NCI-H226 (cell line): ENCODE data around the gene NEUROD4.

Experiments used
- DNase-seq: peaks from one replicate; pipeline ENCODE4 v3.0.0-alpha.2; 2015

NEUROD4 gene

GRCh38 chr12:54998958-54999510 lies 20.7 kb upstream of the NEUROD4 start:
- no peak for DNase-seq

DNA sequence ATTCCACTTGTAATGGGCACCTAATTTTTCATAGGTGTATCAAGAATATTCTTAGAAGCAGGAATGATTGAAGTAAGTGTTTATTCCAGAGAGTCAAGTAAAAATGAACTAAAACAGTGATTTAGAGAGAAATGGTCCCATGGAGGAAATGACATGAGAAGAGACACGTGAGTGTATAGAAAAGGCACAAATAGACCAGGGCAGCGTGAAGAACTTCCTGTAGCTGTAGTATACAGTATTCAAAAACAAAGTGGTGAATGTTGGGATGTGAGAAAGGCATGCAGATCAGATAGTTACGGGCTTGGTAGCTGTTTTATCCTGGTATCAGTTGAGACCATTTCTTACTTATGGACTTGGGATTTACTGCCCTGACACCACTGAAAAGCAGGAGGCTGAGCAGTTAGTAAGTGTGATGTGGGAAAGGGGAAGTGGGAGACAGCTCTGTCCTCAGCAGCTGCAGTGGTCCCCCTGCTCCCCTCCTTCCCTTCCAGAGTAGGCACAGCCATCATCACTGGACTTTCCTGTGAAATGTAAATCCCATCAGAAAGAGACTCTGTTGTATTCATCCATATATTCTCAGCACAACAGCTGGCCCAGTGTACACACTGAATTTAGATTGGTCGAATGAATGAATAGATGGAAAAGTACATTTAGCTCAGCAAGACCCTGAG lies 18.4 kb upstream of the NEUROD4 start:
- DNase-seq, result no peak

GRCh38 chr12:55002355-55002754 lies 17.4 kb upstream of the NEUROD4 start:
- no peak for DNase-seq

GRCh38 chr12:55008944-55009585 lies 10.7 kb upstream of the NEUROD4 start:
- no peak for DNase-seq

DNA sequence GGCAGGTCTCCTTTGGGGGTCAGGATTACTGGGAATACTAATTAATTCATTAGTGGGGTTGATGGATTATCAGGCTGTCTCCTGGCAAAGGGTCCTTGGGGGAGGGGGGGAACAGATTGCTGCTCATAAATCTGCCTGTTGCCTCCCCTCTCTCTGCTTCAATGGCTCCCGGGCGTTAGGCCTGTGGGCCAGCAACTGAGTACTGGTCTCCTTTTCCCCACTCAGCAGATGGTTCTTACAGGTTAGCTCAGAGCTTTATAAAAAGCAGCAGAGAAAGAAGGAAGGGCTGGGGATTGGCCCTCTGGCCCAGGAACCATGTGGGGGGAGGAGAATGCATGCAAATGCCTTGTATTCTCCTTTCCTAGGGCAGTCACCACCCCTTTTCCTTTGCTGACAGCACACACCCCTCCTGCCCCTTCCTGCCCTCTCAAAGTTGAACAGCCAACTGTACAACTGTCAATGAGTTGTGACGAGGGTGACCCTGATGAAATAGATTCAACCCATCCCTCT lies 2.3 kb upstream of the NEUROD4 start:
- DNase-seq, result no peak

DNA sequence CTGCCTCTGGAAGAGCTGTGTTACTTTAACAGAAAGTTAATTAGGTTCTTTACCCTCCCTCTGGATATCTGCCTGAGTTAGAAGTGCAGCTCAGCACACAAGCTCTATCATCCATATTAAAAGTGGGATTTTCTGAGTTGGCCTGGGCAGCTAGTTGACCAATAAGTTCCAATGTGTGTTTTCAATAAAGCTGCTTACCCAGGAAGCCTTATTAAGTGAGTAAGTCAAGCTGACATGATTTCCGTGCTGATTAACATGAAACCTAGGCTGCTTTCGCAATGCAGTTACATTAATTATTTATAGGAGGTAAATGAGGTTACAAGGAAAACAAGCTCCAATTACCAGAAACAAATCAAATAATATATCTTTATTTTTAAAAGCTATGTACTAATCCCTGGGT lies 4.8 kb downstream of the NEUROD4 start:
- no peak for DNase-seq

GRCh38 chr12:55025508-55025907 lies 5.7 kb downstream of the NEUROD4 start:
- DNase-seq, result no peak

DNA sequence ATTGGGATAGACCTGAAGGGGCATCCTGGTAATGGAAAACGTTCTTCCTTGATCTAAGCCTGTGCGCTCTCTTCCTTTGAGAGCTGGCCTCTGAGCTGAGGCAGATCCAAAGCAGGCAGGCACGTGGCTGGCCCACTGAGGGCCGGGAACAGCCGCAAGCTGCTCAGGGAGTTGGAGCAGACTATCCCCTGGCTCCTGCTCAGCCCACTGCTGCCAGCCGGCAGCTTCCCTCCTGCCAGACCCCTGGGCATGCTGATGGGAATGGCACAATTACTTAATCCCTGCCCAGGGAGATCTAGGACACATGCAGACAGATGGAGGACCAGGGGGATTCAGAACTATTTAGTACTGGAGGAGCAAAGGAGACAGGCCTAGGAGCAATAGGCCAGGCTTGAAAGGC lies 14.4 kb downstream of the NEUROD4 start:
- no peak for DNase-seq

DNA sequence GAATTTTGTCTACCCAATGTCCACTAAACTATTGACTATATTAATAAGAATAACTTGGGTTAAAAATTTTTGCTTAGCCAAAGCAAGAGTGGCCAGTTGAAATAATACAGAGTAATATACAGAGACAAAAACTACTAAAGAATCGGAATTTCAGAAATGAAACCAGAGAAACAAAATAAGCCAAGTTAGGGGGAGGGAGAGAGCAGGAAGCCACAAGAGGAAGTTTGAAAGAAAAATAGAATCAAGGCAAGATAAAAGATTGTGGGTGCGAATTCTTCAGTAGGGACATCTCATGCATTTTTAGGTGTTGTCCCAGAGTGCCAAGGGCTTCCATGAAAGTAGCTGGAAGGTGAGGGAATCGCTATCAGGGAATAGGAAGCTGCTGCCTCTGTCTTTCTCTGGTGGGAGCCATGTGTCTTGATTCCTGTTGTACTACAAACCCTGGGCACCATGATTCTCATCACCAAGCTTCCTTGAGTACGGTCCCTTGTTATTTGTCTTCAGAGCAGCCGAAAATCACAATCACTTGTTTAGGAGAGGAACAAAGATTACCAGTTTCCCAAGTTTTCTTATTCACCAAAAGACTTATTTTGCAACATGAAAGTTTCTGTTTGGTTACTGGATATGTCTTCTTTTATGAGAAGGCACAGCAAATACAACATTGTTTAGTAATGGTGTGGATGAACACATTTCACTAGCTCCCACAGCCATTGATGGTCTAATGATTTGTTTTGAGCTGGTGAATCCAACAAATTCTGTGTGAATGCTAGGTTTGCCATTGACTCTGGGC lies 16.7 kb downstream of the NEUROD4 start:
- no peak for DNase-seq

- no peak for DNase-seq
Observed at GRCh38 chr12:55037351-55037987, 17.7 kb downstream of the NEUROD4 start.

- DNase-seq, result no peak
Observed at GRCh38 chr12:55039395-55040354, 19.9 kb downstream of the NEUROD4 start.

GRCh38 chr12:55041345-55042055 lies 21.7 kb downstream of the NEUROD4 start:
- DNase-seq, result no peak

- no peak for DNase-seq
Observed at GRCh38 chr12:55043542-55043941, 23.8 kb downstream of the NEUROD4 start.

DNA sequence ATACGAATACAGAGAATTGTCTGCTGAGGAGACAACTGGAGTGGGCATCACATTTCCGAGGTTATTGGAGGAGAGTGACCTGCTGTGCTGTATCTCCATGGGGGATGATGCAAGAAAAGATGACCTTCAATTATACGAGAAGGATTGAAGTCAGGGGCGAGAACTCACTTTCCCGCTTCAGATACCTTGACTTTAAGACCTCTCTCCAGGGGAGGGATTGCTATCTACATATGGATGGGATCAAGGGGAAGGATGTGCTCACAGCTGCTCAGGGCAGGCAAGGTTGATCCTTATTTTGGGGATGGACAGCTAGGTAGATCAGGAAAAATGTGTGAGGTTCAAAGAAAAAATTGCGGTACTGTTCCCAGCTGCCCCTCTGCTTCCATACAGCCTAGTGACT lies 24.4 kb downstream of the NEUROD4 start:
- DNase-seq, result no peak

DNA sequence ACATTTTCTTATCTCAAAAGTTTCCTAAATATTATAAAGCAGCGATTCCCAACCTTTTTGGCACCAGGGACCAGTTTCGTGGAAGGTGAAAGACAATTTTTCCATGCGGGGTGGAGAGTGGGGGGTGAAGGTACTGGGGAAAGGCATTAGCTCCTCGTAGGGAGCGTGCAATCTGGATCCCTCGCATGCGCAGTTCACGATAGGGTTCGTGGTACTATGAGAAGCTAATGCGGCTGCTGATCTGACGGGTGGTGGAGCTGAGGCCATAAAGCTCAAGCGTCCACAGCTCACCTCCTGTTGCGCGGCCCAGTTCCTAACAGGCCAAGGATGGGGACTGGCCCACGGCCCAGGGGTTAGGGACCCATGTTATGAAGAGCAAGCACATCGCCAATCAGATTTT lies 29.9 kb downstream of the NEUROD4 start:
- DNase-seq, result no peak

DNA sequence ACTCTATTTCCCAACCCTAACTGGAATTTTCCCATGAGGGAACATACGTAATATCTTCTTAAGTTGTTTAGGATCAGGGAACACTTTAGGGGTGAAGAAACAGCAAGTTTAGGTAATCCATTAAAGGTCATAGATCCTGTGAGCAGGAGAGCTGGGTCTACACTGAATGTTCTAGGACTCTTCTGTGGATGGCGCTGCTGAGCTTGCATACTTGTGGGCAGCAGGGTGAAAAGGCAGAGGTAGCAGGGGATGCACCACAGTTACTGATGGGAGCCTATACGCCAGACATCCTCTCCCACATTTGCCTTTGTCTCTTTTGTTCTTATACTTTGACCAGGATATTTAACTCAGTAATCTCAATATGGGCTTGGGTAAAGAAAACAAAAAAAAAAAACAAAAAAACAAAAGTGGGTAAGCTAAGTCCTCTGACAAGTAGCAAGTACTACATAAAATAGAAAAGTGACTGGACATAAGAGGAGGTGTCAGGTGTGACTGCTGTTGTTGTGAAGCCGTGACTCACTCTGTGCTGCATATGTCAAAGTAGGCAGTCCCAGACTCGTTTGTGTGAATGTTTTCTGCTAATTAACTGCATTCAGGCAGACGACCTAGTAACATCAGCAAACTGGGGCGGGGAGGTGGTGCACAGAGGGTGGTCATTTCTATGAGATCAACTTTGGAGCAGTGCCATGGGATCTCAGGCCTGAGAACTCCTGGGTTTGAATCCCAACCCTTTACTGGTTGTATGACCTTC lies 31.6 kb downstream of the NEUROD4 start:
- no peak for DNase-seq

- DNase-seq, result no peak
Observed at GRCh38 chr12:55057481-55057880, 37.7 kb downstream of the NEUROD4 start.

DNA sequence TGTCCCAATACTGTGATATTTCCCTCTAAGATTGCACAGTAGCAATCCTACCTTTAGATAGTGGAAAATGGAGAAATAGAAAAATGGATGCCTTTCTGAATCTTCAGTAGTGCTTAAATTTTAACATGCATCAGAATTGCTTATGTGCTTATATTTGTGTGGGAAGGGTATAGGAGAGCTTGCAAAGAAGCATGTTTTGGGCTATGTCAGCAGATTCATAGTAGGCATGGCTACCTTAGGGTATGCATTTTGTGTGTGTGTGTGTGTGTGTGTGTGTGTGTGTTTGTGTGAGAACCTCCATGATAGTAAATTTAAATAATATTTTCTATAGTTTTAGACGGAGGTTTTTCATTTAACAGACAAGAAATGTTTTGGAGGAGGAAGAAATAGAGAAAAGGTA lies 38.3 kb downstream of the NEUROD4 start:
- no peak for DNase-seq

DNA sequence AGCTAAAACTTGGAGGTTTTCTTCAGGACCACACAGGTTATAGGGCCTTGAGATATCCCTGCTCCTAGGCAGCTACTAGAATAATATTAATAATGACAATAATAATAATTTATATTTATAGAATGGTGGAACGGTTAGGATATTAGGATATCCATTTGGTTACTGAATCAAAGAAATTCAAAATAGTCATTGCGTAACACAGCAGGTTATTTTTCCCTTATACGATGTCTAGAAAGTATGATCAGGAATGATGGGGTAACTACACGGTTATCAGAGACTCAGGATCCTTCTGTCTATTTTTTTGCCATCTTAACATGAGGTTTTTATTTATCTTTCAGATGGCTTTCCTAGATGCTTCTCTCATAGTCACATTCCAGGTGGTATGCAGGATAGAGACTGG lies 39.0 kb downstream of the NEUROD4 start:
- no peak for DNase-seq

- no peak for DNase-seq
Observed at GRCh38 chr12:55060470-55060869, 40.7 kb downstream of the NEUROD4 start.
